Liver (tissue), 9 donors: Measurements from ENCODE around the gene TMEM190. TPM values are rescaled to one million over a fixed set of nuclear protein-coding genes. Genes with fewer than 3 reads are reported as not detected.

Source experiments
- DNase-seq: peaks from one replicate; pipeline ENCODE4 v3.0.0-alpha.2; 2017; ENCODE audit warnings: low spot score
- H3K27ac ChIP-seq, 2 donors: one replicate each; pipeline ENCODE4 v1.7.0; 2013; ENCODE audit warnings: inconsistent platforms in 2 of 2, low read length in 2 of 2, control low read depth in 1 of 2, low read depth in 1 of 2, mild to moderate bottlenecking in 1 of 2
- H3K27me3 ChIP-seq, 4 donors: one replicate each; pipeline versions ENCODE4 v1.6.1 to v1.7.0; 2013; ENCODE audit warnings: low read length in 3 of 4, inconsistent platforms in 1 of 4, mild to moderate bottlenecking in 1 of 4, moderate library complexity in 1 of 4; ENCODE audit not compliant: control insufficient read depth in 4 of 4, insufficient read depth in 4 of 4
- H3K36me3 ChIP-seq, 4 donors: one replicate each; pipeline versions ENCODE4 v1.6.1 to v1.7.0; 2013; ENCODE audit warnings: low read length in 3 of 4, mild to moderate bottlenecking in 3 of 4, low read depth in 1 of 4, moderate library complexity in 1 of 4; ENCODE audit not compliant: control insufficient read depth in 4 of 4, insufficient read depth in 3 of 4
- H3K4me1 ChIP-seq, 4 donors: one replicate each; pipeline versions ENCODE4 v1.6.1 to v1.7.0; 2013; ENCODE audit warnings: low read length in 3 of 4, mild to moderate bottlenecking in 3 of 4, moderate library complexity in 1 of 4; ENCODE audit not compliant: control insufficient read depth in 4 of 4, insufficient read depth in 4 of 4
- H3K4me3 ChIP-seq, 3 donors: one replicate each; pipeline versions ENCODE4 v1.6.1 to v1.7.0; 2013; ENCODE audit warnings: low read length in 3 of 3, control low read depth in 1 of 3, low read depth in 1 of 3, mild to moderate bottlenecking in 1 of 3
- H3K9ac ChIP-seq, 2 donors: one replicate each; pipeline ENCODE4 v1.7.0; 2013; ENCODE audit warnings: low read length in 2 of 2, mild to moderate bottlenecking in 2 of 2, moderate library complexity in 2 of 2, control low read depth in 1 of 2, low read depth in 1 of 2
- H3K9me3 ChIP-seq, 4 donors: one replicate each; pipeline versions ENCODE4 v1.6.1 to v1.7.0; 2013; ENCODE audit warnings: low read length in 3 of 4; ENCODE audit not compliant: control insufficient read depth in 4 of 4
- FOXA1 ChIP-seq: IDR thresholded peaks from 2 replicates; pipeline ENCODE4 v1.6.1; 2016; ENCODE audit warnings: antibody characterized with exemption
- FOXA2 ChIP-seq: IDR thresholded peaks from 2 replicates; pipeline ENCODE4 v1.6.1; 2016; ENCODE audit warnings: antibody characterized with exemption
- GABPA ChIP-seq, 2 donors: IDR thresholded peaks in 1 of 2; conservative IDR thresholded peaks in 1 of 2; 2 replicates each; pipeline ENCODE4 v1.6.1; 2016; ENCODE audit warnings: antibody characterized with exemption in 2 of 2, mild to moderate bottlenecking in 1 of 2, moderate library complexity in 1 of 2
- HNF4A ChIP-seq, 2 donors: conservative IDR thresholded peaks; 2 replicates each; pipeline ENCODE4 v1.6.1; 2016; ENCODE audit warnings: antibody characterized with exemption in 2 of 2, mild to moderate bottlenecking in 2 of 2
- JUND ChIP-seq, 2 donors: IDR thresholded peaks; 2 replicates each; pipeline ENCODE4 v1.6.1; 2016; ENCODE audit warnings: antibody characterized with exemption in 2 of 2
- NR2F2 ChIP-seq: IDR thresholded peaks from 2 replicates; pipeline ENCODE4 v1.6.1; 2016; ENCODE audit warnings: antibody characterized with exemption
- RAD21 ChIP-seq, 2 donors: IDR thresholded peaks; 2 replicates each; pipeline ENCODE4 v1.6.1; 2016; ENCODE audit warnings: antibody characterized with exemption in 2 of 2, mild to moderate bottlenecking in 2 of 2
- SP1 ChIP-seq: IDR thresholded peaks from 2 replicates; pipeline ENCODE4 v1.6.1; 2018; ENCODE audit warnings: antibody characterized with exemption, mild to moderate bottlenecking
- TAF1 ChIP-seq: conservative IDR thresholded peaks from 2 replicates; pipeline ENCODE4 v1.6.1; 2016; ENCODE audit warnings: antibody characterized with exemption, mild to moderate bottlenecking
- YY1 ChIP-seq: IDR thresholded peaks from 2 replicates; pipeline ENCODE4 v1.6.1; 2016; ENCODE audit warnings: antibody characterized with exemption, mild to moderate bottlenecking
- WGBS: extraction: QIAGEN DNeasy Blood & Tissue Kit; methylation state at CpG from one replicate; pipeline ENCODE4 v1.1.7; 2013; 5-methylcytosine and 5-hydroxymethylcytosine counted together
- polyA plus RNA-seq, 2 donors: library from polyadenylated mRNA; stranded (reverse) in 1 of 2; unstranded in 1 of 2; fragments of 200-250 nt in 1 of 2; fragments of >200 nt in 1 of 2; fragmentation: Nextera tagmentation in 1 of 2; extraction: Ambion mirVana in 1 of 2; gene quantifications; one replicate each; pipeline versions ENCODE4 v1.2.1 to v1.2.3, GENCODE V29; 2013 to 2015
- total RNA-seq, 2 donors: library from RNA; depleted of rRNA; stranded (reverse); fragments of >200 nt; gene quantifications; one replicate each; pipeline ENCODE4 v1.2.3, GENCODE V29; 2014
- TF ChIP-seq, protein P1 (sequence below): IDR thresholded peaks from 2 replicates; pipeline ENCODE4 v1.6.1; 2016; ENCODE audit warnings: antibody characterized with exemption, mild to moderate bottlenecking
- TF ChIP-seq, protein P2 (sequence below): IDR thresholded peaks from 2 replicates; pipeline ENCODE4 v1.6.1; 2016; ENCODE audit warnings: antibody characterized with exemption
- TF ChIP-seq, protein P3 (sequence below): IDR thresholded peaks from 2 replicates; pipeline ENCODE4 v1.6.1; 2016; ENCODE audit warnings: antibody characterized with exemption
- TF ChIP-seq, protein P4 (sequence below): IDR thresholded peaks from 2 replicates; pipeline ENCODE4 v1.6.1; 2016; ENCODE audit warnings: antibody characterized with exemption
- TF ChIP-seq, protein P5 (sequence below): fragments of 150-350 bp; IDR thresholded peaks from 2 replicates; pipeline ENCODE4 v1.5.1; 2017; ENCODE audit warnings: improper control_type of control experiment, low read depth, low read length; ENCODE audit not compliant: missing input control
- donor health status: healthy.
- donor health status: healthy.
- donor health status: healthy.
- donor health status: healthy.
- donor health status: healthy.

Gene TMEM190
- total and polyA plus RNA-seq, 4 donors = not detected

DNA sequence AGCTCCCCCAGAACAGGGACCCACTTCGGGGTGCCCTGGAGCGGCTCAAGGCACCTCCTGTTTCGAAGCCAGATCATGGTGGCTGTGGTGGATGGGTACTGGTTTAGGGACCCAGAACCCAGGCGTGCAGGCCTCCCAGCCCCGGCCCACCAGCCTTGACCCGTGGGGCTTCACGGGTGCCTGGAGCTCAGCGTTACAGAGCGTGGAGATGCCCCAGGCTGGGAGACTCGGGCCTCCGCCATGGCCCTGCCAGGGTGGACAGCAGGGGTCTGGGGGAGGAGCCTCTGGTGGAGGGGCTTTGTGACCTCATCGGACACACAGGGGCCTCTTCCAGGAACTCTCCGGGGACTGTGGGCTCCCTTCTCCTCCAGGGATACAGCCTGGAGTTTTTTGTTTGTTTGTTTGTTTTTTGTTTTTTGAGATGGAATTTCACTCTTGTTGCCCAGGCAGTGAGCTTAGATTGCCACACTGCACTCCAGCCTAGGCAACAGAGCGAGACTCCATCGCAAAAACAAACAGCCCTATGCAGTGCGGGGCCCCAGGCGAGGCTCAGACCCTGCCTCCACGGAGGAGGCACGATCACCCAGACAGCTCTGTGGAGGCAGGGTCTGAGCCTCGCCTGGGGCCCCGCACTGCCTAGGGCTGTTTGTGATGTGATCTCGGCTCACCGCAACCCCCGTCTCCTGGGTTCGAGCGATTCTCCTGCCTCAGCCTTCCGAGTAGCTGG lies 13.5 kb upstream of the TMEM190 start, which contains the start of gene GARIN5B:
GARIN5B (minus strand) TSS at position 271 of the 727 bp plus-strand sequence; CDS start at position 77, 194 bp downstream.
- H3K27me3 ChIP-seq = no peaks in the 10 kb centered on the region
- no peaks in the 10 kb centered on the region for H3K4me1 ChIP-seq
- WGBS = 75% methylated on average over 27 of the region's 27 CpGs
- no peak within 1 kb of the TSS for H3K9ac ChIP-seq
- TF ChIP-seq TAF1 (no peak), RAD21 (IDR thresholded peaks at IDR 0.05) (no peak), SP1 (no peak), FOXA1 (no peak), JUND (IDR thresholded peaks at IDR 0.05) (no peak), HNF4A (conservative IDR thresholded peaks at IDR 0.05) (no peak), GABPA (IDR thresholded peaks at IDR 0.05 in 1 of 2, conservative IDR thresholded peaks at IDR 0.05 in 1 of 2) (no peak), NR2F2 (no peak), YY1 (no peak), FOXA2 (no peak)
- TF ChIP-seq, protein P1, sequence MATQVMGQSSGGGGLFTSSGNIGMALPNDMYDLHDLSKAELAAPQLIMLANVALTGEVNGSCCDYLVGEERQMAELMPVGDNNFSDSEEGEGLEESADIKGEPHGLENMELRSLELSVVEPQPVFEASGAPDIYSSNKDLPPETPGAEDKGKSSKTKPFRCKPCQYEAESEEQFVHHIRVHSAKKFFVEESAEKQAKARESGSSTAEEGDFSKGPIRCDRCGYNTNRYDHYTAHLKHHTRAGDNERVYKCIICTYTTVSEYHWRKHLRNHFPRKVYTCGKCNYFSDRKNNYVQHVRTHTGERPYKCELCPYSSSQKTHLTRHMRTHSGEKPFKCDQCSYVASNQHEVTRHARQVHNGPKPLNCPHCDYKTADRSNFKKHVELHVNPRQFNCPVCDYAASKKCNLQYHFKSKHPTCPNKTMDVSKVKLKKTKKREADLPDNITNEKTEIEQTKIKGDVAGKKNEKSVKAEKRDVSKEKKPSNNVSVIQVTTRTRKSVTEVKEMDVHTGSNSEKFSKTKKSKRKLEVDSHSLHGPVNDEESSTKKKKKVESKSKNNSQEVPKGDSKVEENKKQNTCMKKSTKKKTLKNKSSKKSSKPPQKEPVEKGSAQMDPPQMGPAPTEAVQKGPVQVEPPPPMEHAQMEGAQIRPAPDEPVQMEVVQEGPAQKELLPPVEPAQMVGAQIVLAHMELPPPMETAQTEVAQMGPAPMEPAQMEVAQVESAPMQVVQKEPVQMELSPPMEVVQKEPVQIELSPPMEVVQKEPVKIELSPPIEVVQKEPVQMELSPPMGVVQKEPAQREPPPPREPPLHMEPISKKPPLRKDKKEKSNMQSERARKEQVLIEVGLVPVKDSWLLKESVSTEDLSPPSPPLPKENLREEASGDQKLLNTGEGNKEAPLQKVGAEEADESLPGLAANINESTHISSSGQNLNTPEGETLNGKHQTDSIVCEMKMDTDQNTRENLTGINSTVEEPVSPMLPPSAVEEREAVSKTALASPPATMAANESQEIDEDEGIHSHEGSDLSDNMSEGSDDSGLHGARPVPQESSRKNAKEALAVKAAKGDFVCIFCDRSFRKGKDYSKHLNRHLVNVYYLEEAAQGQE = no peak
- TF ChIP-seq, protein P2, sequence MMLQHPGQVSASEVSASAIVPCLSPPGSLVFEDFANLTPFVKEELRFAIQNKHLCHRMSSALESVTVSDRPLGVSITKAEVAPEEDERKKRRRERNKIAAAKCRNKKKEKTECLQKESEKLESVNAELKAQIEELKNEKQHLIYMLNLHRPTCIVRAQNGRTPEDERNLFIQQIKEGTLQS = no peak
- TF ChIP-seq, protein P3, sequence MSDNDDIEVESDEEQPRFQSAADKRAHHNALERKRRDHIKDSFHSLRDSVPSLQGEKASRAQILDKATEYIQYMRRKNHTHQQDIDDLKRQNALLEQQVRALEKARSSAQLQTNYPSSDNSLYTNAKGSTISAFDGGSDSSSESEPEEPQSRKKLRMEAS = no peak
- TF ChIP-seq, protein P4, sequence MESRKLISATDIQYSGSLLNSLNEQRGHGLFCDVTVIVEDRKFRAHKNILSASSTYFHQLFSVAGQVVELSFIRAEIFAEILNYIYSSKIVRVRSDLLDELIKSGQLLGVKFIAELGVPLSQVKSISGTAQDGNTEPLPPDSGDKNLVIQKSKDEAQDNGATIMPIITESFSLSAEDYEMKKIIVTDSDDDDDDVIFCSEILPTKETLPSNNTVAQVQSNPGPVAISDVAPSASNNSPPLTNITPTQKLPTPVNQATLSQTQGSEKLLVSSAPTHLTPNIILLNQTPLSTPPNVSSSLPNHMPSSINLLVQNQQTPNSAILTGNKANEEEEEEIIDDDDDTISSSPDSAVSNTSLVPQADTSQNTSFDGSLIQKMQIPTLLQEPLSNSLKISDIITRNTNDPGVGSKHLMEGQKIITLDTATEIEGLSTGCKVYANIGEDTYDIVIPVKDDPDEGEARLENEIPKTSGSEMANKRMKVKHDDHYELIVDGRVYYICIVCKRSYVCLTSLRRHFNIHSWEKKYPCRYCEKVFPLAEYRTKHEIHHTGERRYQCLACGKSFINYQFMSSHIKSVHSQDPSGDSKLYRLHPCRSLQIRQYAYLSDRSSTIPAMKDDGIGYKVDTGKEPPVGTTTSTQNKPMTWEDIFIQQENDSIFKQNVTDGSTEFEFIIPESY = no peak
- TF ChIP-seq, protein P5, sequence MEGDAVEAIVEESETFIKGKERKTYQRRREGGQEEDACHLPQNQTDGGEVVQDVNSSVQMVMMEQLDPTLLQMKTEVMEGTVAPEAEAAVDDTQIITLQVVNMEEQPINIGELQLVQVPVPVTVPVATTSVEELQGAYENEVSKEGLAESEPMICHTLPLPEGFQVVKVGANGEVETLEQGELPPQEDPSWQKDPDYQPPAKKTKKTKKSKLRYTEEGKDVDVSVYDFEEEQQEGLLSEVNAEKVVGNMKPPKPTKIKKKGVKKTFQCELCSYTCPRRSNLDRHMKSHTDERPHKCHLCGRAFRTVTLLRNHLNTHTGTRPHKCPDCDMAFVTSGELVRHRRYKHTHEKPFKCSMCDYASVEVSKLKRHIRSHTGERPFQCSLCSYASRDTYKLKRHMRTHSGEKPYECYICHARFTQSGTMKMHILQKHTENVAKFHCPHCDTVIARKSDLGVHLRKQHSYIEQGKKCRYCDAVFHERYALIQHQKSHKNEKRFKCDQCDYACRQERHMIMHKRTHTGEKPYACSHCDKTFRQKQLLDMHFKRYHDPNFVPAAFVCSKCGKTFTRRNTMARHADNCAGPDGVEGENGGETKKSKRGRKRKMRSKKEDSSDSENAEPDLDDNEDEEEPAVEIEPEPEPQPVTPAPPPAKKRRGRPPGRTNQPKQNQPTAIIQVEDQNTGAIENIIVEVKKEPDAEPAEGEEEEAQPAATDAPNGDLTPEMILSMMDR = no peak
- no peak for DNase-seq
- H3K4me3 ChIP-seq = no peak within 1 kb of the TSS
- no peak within 1 kb of the TSS for H3K27ac ChIP-seq
- H3K36me3 ChIP-seq = no peaks in the 10 kb centered on the region
- no peaks in the 10 kb centered on the region for H3K9me3 ChIP-seq
